Iris pigment epithelial cell (primary cell): ENCODE data around the gene TSNAXIP1.
A peak's percentile ranks its signal among the peaks of the same experiment; 100 is the strongest.

Experiments used
- DNase-seq: peaks from one replicate; pipeline ENCODE4 v3.0.0-alpha.2; 2011; ENCODE audit warnings: low read depth

Gene TSNAXIP1

GRCh38 chr16:67806428-67807147 is at the start of gene TSNAXIP1, which contains the start of gene RANBP10:
Gene TSNAXIP1 (plus strand): TSS chr16:67806889. CDS start chr16:67807150, 261 bp downstream.
Gene RANBP10 (minus strand): TSS chr16:67806560. CDS start chr16:67806536, 24 bp downstream.
- peak; percentile 100 for DNase-seq

- no peak for DNase-seq
These were observed 48.7 kb upstream of the TSNAXIP1 start for GRCh38 chr16:67758006-67758405.

DNA sequence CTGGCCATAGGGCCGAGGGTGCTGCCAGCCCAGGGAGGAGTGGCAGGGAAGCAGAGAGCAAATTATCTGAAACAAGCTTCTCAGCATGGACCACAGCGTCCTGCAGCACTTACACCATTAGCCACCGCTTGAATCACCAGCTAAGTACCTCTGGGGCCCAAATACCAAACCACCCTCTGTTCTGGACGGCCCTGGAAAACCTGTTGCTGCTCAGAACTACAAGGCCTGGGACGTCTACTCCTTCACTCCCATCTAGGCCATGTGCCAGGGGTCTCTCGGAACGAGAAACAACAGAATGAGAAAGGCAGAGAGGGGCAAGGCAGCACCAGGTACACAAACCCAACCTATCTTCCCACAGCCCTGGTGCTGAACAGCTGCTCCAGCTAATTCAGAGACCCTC is 47.7 kb upstream of the TSNAXIP1 start:
- DNase-seq, result no peak

DNA sequence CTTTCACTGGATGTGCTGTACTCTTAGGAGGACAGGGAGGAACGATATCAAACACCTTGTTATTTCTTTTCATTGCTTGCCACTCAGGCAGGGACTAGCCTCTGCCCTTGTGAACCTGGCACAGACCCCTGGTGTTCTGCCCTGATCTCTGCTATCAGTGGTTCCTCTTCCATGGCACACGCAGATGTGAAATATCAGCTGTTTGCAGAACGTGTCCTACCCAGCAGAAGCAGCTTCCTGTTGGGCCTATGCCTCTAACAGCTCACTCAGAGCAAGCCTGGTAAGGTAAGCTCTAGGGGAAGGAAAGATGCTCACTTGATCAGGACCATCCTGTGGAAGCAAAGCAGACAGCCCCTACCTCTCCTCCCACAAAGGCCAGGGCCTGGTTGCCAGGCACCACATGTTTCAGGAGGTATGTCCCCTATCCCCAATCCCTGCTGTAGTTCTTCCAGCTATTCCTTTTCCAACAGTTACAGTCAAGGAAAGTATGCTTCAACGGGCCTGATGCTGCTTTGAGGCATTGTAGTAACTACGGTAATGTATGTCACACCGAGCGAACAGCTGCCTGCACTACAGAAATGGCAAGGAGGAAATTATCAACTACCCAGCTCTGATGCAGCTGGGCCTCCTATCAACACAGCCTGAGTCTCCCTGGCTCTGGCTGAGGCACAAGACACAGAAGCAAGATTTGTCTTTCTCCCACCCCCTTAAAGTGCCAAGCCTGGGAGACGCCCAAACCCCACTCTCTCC is 46.3 kb upstream of the TSNAXIP1 start:
- no peak for DNase-seq

DNA sequence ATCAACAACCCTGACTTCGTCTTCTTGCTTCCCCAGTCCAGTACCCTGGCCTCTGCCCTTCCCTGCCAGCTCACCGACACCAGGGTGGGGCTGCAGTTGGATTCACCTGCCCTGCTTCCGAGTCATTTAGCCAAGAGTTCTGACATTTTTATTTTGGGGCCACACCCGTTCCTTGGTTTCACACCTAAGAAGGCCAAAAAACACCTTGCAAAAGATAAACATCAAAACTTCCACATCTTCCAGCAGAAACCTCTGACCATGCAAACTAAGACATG is 45.8 kb upstream of the TSNAXIP1 start:
- DNase-seq, result no peak

GRCh38 chr16:67761924-67762323 is 44.8 kb upstream of the TSNAXIP1 start:
- DNase-seq, result no peak

DNA sequence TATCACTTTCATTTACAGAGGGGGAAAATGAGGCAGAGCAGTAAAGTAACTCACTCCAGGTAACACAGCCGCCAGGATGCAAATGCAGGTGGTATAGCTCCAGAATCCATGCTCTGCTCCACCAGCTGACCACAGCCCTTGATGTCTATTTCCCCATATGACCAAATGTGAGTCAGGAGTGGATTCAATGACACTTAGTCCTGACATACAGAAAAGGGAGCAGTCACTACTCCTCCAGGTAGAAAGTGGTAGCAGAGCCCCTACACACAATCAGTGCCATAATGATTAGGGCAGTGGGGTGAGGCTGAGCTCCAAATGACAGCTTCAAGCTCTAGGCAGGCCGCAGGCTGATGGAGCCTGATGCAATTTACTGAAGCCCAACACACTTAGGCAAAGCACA is 44.3 kb upstream of the TSNAXIP1 start:
- DNase-seq, result no peak

GRCh38 chr16:67763066-67763465 is 43.6 kb upstream of the TSNAXIP1 start:
- DNase-seq, result no peak

DNA sequence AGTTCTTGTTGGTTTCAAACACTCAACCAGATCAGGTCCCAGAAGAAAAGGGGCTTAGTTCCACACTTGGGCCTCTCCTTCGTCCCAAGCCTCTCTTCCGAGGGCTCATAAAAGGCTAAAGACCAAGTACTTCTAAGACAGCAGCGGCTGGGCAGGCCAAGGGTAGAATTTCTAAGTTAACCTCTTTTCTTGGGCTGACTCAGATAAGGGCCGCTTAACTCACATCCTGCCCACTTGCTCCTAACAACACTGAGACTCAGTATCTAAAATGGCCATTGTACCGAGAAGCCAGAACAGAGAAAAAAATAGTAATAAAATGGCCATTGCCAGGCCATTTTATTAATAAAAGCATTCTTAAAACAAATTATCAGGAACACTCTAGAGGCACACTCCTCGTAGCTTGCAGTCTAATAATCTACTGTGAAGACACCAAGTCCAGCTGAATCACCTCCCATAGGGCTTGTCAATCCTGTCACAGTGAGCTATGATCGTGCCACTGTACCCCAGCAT is 42.5 kb upstream of the TSNAXIP1 start:
- DNase-seq, result no peak

DNA sequence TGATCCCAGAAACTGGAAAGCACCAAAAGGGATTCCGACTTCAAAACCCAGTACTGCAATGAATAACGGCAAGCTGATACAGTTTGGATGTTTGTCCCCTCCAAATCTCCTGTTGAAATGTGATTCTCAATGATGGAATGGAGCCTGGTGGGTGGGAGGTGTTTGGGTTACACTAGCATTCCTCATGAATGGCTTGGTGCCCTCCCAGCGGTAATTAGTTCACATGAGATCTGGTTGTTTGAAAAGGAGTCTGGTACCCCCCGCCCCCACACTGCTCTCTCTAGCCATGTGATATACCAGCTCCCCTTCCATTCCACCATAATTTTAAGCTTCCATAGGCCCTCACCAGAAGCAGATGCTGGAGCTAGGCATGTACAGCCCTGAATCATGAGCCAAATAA is 40.4 kb upstream of the TSNAXIP1 start:
- DNase-seq, result no peak

DNA sequence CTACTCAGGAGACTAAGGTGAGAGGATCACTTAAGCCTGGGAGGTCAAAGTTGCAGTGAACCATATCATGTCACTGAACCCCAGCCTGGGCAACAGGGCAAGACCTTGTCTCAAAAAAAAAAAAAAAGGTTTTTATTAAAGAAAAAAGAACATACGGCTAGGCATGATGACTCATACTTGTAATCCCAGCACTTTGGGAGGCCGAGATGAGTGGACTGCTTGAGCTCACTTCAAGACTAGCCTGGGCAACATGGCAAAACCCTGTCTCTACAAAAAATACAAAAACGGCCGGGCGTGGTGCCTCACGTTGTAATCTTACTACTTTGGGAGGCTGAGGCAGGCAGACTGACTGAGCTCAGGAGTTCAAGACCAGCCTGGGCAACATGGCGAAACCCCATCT is 38.7 kb upstream of the TSNAXIP1 start:
- DNase-seq, result peak; percentile 90

DNA sequence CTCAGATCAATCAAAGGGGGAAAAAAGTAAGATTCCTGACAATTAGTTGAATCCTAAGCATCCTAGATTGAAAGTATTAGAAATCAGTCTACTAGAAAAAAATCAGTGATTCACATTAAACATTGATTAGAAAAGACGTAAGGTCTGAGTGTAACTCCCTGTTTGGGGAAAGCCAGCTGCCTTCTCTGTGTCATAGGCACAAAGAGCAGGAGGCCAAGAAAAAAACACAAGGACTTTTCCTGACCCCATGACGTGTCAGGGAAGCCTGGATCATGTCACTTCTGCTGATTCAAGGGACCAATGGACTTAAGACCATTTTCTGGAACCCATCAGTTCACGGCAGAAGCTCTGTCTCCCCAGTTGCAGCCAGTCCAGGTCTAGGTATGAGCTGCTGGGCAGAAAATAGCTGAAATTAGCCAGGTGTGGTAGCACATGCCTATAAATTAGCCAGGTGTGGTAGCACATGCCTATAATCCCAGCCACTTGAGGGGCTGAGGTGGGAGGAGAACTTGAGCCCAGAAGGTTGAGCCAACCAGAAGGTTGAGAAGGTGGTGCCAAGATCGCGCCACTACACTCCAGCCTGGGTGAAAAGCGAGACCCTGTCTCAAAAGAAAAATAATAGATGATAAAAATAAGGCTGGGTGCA is 36.2 kb upstream of the TSNAXIP1 start:
- no peak for DNase-seq

DNA sequence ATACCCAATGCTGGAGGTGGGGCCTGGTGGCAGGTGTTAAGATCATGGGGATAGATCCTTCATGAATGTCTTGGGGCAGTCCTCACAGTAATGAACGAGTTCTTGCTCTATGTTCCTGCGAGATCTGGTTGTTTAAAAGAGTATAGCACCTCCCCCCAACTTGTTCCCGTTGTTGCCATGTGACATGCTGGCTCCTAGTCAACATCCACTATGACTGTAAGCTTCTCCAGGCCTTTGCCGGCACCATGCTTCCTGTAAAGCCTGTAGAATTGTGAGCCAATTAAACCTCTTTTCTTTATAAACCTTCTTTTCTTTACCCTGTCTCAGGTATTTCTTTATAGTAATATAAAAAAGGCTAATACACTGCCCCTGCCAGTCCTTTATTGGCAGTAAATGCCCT is 33.6 kb upstream of the TSNAXIP1 start:
- DNase-seq, result peak; percentile 55

DNA sequence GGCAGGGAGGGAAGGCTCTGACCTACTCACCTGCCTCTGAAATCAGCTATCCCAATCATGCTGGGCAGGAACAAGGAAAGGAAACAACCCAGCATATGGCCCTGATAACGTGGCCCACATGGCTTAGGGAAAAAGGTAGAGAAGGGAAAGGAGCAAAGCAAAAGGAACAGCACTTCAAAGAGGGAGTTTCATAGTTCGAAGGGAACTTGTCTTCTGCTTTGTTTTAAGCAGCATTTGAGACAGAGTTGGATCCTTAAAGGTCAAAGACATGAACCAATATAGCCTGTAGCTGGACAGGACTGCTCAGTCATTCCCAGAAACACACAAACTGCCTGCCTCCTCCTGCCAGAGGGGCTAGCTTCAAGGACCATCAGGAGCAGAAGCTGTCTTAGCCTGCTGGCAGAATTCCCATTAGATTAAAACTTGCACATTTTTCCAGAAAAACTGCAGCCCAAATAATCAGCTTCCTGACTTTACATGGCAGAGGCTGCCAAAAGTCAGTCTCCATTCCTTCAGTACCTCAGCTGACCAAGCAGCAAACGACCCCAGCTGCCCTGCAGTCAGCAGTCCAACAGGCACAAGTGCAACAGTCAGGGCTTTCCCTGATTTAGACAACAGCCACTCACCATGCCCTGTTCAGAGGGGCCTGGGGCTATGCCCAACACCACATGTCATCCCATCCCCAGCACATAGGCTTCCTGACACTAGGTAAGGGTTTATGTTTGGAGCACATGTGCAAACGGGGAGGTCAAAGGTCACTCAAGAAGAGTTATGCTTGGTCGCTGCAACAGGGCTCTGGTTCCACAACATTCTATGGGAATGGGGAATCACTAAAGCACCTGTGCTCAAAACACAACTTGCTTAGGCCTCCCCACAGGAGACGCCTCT is 32.9 kb upstream of the TSNAXIP1 start:
- DNase-seq, result no peak

DNA sequence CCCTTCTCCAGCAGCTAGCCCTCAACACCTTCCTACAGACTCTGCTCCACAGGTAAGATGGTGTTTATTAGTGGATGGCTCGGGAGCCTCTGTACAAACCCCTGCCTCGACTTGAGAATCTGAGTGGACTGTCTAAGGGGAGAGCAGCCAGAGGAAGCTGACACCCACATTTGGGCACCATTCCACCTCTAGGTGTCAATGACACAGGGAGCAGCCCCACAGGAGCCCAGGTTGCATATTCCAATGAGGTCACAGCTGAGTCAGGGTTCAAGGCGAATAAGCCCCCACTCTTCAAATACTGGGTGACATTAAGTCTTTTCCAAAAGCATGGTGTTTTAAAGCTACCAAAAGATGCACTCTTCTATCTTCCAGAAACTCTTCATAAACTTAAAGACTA is 32.2 kb upstream of the TSNAXIP1 start:
- no peak for DNase-seq

DNA sequence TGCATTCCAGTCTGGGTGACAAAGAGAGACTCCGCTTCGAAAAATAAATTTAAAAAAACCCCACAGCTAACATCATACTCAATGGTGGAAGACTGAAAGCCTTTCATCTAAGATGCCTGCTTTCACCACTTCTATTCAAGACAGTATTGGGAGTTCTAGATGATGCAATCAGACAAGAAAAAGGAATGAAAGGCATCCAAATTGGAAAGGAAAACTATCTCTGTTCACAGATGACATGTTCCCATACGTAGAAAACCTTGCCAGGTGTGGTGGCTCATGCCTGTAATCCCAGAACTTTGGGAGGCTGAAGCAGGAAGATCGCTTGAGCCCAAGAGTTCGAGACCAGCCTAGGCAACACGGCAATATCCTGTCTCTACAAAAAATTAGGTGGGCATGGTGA is 31.4 kb upstream of the TSNAXIP1 start:
- DNase-seq, result peak; percentile 7

DNA sequence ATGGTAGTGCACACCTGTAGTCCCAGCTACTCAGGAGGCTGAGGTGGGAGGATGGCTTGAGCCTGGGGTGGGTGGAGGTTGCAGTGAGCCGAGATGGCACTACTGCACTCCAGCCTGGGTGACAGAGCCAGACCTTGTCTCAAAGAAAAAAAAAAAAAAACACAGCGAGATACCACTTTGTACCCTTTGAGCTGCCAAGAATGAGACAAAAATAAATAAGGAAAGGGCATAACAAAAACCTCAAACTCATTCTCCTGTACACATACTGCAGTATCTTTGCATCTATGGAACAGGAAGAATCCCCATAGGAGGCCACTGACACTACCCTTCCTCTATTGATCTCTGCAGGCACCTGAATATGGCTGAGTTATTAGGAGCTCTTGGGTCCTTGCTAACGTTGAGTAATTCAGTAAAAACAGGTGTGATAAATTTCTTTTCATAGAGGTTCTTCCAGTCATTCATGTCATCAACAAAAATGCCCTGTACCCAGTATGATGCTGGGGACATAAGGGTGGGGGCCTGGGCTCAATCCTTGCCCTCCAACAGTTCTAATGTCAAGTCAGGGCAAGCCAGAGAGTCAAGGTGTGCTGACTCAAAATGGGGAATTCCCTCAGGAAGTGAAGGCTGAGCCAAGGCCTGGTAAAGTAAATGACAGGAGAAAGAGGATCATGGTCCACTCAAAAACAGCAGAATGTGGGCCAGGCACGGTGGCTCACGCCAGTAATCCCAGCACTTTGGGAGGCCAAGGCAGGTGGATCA is 27.3 kb upstream of the TSNAXIP1 start:
- no peak for DNase-seq

DNA sequence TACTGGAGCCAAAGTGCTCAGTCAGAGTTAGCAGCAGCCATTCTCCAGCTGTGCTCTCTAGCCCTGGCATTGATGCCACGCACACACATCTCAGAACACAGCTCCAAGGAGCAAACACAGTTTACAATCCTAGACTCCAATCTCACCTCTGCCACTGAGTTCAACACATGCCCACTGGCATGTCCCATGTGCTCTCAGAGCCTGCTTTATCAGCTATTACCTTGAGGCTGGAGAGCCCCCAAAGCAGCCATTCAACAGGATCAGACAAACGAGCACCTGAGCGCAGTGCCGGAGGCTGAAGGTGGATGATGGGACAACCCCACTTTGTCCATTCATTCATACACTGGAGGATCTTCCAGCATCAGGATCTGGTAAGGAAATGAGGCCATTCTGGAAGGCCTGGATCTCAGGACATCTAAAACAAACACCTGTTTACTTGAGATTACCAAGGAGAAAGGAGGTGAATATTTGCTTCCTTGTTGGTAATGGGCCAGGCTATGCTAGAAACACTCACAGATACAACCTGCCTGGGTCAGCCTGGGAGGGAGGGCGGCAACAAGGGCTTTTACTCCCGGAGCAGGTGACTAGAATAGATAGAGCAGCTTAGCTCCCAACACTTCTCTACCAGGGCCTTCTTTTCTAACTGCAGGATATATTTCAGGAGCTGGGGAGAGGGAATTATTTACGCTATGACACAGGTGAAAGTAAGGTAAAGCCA is 25.7 kb upstream of the TSNAXIP1 start:
- DNase-seq, result no peak

- no peak for DNase-seq
These were observed 25.1 kb upstream of the TSNAXIP1 start for GRCh38 chr16:67781565-67781921.

GRCh38 chr16:67782567-67783352 is 23.9 kb upstream of the TSNAXIP1 start:
- no peak for DNase-seq
